HG03159 (cell line): ENCODE measurements around the gene NRF1.

Source experiments
- ATAC-seq: cut with Tn5 transposase; IDR thresholded peaks from one replicate; pipeline ENCODE4 v1.9.1; 2021; ENCODE audit warnings: mild to moderate bottlenecking, moderate library complexity; ENCODE audit not compliant: unreplicated experiment

The NRF1 gene

GRCh38 chr7:129730159-129730558 lies 118.6 kb downstream of the NRF1 start:
- ATAC-seq, result no peak

DNA sequence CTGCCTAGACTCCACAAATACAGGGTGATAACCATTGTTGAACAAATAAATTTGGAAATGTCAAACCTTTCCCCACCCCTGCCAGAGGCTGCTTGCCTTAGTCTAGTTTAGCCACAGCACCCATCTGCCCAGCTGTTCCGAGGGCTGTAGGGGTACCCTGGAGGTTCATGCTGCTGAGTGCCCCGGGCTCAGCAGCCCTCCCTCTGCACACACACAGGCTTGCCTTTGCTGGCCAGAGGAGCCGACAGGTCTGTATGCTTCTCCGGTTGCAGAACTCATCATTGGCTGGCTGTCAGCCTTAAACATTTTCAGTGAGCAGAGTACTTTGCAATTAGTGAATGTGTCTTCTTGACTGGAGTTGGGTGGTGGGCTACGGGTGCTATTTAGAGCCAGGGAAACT lies 122.9 kb downstream of the NRF1 start:
- no peak for ATAC-seq

DNA sequence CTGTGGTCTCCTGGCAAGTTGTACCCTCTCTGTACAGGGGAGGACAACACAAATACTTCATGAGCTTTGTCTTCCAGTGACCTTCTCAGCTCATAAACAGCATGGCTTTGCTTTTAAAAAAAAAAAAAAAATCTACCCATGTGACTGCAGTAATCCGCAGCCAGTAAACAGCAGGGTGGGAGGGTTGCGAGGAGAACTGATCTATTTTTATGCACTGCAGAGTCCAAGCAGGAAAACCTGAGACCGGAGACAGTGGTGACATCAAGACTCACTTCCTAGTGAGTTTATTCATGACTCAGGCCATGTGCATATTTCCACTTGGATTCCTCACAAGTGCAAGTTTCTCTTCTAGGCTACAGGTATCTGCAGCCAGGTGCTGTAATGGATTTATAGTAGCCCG lies 127.9 kb downstream of the NRF1 start:
- ATAC-seq, result no peak

DNA sequence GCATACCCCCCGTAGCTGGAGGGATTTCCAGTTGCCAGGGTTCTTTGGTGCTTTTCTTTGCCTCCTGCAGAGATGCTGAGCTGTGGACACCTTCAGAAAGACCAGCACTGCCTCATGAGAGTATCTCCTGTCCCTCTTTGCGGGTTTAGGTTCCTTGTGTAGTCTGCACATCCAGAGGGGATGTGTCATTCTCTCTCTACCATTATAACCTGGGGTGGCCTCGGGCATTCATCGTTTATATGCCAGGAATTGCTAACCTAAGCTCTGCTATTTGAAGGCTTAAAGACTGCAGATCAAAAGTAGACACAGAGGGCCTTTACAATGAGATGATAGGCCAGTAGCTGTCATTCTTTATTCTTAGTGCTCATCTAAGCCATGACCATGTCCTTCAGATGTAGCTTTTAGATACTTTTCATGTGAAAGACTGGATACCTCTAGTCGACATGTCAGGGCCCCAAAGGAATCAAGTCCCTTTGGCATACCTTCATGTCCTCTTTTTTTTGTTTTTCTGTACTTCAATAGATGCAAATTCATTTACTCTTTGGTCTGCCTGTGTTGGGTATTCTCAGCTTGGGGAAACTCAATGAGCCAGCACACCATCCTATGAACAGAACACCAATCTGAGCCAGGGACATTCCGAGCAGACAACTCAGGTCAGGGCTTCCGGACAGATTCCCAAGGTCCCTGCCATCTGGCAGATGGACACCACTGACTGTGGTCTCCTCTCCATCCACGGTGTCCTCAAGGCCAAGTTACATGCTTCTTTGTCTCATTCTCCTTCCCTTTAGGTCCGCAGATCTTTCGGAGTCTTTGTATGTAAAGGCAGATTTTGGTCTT lies 129.3 kb downstream of the NRF1 start:
- no peak for ATAC-seq

DNA sequence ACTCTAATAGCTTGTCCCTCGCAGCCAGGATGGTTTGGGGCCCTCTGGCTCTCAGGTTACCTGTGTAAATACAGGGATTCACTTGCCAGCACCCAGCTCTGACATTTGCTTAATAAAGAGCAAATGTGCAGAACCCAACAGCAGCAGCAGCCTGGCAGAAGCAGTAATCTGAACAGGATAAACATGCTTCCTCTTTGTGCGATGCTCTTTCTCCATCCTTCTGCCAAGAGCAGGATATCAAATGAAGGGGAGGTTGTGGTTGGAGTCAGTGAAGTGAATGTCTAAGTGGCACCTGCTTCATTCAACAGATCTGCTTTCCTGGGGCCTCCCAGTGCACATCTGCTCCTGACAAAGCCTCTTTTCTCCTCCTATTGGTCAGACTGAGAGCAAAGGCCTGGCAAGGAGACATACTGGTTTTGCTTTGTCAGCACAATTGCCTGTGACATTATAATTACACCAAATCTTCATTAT lies 130.3 kb downstream of the NRF1 start:
- no peak for ATAC-seq

DNA sequence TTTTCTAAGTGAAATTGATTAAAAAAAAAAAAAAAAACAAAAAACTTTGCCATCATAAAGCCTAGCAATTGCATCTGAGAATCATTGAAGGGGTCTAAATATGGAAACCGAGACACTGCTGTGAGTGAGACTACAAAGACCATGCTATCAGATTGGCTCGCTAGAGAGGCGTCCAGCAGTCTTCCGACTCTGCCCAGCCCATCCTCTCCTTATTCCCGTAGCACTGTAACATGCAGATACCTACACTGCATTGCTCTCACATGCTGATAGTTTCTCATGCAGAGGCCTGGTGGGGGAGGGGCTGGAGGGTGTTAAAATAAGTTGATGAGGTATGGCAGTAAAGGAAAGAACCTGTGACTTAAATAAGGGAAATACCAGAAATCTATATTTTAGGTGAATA lies 130.7 kb downstream of the NRF1 start:
- ATAC-seq, result no peak

DNA sequence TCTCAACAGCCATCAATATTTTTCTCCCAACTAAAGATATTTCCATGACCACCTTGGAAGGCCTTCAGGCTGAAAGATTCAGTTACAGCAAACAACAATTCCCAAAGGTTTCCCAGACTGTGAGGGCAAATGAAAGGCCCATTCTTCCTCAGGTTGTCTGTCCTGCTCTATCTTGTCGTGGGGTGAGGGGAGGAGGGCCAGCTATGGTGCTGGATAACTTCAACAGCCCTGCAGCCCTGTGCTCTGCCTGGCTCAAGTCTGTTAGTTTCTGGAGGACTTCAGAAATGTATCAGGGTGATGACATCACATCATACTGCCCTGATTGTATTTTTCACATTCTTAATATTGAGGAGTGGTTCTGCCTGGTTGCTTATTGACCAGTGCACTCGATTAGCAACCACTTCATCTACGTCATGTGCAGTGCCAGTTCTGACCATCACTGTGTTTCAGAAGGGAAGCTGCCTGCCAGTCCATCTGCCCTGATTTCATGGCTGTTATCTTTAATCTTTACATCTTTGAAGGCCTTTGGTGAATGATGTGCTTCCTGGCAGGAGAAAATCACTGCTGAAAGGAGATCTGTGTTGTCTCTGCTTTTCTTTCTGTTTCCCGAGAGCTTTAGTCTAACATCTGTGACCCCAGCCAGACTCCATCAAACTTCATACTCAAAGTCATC lies 135.5 kb downstream of the NRF1 start:
- no peak for ATAC-seq

DNA sequence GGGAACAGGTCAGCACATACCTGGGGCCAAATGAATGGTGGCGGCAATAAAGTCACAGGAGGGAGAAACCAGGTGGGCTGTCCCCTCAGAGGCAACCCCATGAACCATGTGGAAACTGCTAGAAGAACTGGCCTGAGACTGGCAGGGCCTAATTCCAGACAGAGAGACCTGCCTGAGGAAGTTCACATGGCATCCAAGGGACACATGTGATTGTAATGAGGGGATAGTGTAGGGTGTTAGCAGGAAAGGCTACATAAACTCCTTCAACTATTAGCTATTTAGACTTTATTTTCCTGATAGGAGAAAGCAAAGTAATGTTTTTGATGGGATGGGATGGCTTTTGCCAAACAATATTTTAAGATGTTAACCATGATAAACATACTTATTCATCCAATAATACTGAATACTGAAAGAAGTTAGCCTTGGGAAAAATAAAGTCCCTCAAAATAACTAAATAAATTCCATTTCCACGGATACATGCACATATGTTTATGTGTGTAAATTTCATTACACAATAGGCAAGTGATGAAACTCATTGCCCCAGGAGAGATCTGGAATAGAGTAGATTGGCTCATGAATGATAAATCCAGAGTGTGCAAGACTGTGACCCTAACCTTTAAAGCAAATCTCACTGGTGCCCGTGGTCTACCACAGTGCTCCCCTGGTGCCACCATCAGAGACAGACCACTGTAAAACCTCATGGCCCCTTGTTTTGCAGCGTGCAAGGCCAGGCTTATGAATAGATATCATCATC lies 137.0 kb downstream of the NRF1 start:
- no peak for ATAC-seq

- ATAC-seq, result no peak
Observed at GRCh38 chr7:129750091-129750490, 138.6 kb downstream of the NRF1 start.

DNA sequence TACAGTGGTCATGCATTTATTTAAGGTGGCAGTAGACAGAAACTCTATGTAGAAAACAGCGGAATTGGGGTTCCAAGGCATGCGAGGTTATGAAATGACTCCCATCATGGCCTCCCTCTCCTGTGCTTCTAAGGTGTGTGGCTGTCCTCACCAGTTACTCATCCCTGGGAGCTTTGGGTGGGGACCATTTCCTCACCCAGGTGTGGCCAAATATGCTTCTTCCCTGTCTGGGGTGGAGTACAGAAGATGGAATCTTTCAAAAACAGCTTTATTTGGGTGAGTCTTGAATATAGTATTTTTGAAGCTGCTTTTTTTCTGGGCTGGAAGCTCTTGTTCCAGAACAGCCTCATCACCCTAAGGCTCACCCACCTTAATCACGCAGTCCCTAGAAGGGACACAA lies 139.0 kb downstream of the NRF1 start:
- ATAC-seq, result no peak

GRCh38 chr7:129751916-129752315 lies 140.4 kb downstream of the NRF1 start:
- no peak for ATAC-seq

GRCh38 chr7:129752760-129753159 lies 141.2 kb downstream of the NRF1 start:
- no peak for ATAC-seq

- no peak for ATAC-seq
Observed at GRCh38 chr7:129754406-129754805, 142.9 kb downstream of the NRF1 start.

DNA sequence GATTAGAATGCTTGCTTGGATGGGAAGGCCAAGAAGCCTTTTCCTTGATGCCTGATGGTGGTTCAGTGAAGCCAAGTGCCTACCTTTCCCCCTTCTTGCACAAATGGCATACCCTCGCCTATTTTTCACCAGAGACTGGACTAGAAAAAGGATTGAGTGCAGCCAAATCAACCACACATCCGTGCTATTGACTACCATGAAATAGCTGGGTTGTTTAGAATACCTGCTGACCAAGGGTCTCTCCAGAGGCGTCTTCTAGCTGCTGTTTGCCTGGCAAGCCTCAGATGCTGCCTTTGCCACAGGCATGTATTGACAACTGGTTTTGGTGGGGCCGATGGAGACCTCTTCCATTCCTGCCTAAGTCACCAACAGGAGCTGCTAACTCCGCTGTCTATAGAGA lies 146.5 kb downstream of the NRF1 start:
- ATAC-seq, result no peak

DNA sequence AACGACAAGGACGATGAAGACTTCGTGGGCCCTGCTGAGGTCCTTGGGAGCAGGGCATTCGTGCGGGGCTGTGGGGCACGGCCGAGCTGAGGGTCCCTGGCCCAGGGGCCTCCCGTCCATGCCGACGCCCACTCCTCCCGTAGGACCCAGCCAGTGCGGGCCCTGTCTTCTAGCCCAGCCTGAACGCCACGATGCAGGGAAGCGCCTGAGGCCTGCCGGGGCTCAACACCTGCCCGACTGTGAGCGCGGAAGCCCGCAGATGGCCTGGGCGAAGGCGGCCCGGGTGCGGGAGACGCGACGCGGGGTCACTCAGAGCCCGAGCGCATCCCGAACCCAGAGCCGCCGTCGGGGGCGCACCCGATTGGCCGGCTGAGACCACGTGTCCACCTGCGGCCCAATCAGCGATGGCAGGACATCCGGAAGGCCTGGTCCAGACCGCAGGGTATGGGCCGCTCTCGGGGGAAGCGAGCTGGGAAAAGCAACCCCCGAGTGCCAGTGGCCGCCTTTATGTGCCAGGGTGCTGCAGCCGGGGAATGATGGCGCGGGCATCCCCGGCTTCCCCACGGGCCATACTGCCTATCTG lies 151.0 kb downstream of the NRF1 start:
- no peak for ATAC-seq

- ATAC-seq, result no peak
Observed at GRCh38 chr7:129764247-129765084, 152.9 kb downstream of the NRF1 start.

GRCh38 chr7:129765352-129765751 lies 153.8 kb downstream of the NRF1 start:
- ATAC-seq, result no peak

- ATAC-seq, result no peak
Observed at GRCh38 chr7:129767120-129768015, 155.8 kb downstream of the NRF1 start.

GRCh38 chr7:129768614-129769399 lies 157.3 kb downstream of the NRF1 start:
- no peak for ATAC-seq
